HG03457 (cell line): ENCODE data around the gene S100A6.

Experiments used
- ATAC-seq: cut with Tn5 transposase; IDR thresholded peaks from one replicate; pipeline ENCODE4 v1.9.1; 2021; ENCODE audit warnings: moderate number of reproducible peaks; ENCODE audit not compliant: unreplicated experiment

The S100A6 gene

DNA sequence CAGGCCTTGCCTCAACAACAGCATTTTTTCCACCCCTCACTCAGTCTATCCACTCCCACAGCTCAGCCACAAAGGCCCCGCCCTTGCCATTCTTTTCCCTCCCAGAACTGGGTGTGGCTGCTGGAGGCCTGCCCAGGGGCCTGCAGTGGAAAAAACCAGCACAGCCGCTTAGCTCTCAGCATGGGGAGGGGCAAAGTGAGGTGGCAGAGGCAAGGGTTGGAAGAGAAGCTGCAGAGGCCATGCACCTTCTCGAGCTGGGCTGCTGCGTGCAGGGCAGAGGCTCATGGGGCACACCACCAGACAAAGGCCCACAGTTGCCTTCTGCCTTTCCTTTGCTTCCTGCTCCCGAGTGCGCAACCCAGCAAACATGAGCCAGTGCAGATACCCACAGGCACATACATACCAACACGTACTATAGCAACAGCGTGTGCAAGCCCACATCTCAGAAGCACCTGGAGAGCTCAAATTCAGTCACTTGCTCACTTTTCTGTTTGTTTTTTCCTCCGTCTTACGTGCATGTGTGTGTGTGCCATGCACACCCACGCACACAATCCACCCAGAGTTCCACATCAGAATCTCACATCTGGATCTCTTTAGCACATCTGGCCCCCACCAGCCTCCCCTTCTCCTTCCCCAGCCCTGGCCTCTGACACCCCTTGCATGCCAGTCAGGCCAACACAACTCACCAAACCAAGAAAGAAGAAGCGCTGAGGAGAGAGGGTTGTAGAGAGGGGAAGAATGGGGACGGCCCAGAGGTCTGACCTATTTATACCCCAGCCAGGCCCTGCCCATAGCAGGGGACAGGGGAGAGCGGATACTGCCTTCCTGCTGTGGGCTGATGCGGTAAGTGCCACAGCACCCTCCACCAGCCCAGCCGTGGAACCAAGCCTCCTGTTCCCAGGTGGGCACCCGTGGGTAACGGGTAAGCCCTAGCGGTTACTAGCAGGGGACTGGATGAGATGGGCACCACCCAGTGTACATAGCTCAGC lies 9.6 kb upstream of the S100A6 start, which contains the start of gene S100A4:
S100A4 (minus strand) TSS at position 740 of the 989 bp plus-strand sequence. CDS start 1,012 bp downstream, outside the sequence.
- ATAC-seq: no peak

- no peak for ATAC-seq
These were observed 8.8 kb upstream of the S100A6 start for GRCh38 chr1:153544453-153545066.

GRCh38 chr1:153543736-153544135 lies 7.9 kb upstream of the S100A6 start:
- ATAC-seq: no peak

DNA sequence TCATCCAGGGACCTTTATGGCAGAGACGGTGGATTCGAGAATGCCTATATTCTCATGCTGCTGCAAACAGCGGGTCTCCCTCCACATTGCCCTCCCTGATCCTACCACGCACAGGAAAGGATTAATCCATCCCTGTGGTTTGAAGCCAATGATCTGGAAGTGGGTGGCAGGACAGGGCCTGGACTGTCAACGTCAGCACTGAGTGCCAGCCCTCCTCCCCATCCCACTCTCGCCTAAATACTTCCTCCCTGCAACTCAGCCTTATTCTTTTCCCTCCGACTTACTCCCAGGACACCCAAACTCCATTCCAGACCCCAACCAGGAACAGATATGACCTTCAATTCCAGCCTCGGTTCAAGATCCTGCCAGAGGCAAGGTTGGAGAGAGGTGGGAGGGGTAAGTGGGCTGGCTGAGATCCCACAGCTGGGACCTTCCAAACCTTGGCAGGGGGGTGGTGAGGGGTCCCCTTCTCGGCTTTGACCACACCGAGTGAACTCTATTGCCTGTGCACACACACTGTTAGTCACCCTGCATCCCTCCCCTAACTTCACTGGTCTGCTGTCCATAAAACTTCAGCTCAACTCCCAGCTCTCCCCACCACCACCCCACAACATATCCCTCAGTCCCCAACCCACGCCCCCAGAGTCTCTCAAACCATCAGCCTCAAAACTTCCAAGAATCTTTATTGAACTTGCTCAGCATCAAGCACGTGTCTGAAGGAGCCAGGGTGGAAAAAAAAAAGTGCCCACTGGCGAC lies 7.3 kb upstream of the S100A6 start:
- no peak for ATAC-seq

DNA sequence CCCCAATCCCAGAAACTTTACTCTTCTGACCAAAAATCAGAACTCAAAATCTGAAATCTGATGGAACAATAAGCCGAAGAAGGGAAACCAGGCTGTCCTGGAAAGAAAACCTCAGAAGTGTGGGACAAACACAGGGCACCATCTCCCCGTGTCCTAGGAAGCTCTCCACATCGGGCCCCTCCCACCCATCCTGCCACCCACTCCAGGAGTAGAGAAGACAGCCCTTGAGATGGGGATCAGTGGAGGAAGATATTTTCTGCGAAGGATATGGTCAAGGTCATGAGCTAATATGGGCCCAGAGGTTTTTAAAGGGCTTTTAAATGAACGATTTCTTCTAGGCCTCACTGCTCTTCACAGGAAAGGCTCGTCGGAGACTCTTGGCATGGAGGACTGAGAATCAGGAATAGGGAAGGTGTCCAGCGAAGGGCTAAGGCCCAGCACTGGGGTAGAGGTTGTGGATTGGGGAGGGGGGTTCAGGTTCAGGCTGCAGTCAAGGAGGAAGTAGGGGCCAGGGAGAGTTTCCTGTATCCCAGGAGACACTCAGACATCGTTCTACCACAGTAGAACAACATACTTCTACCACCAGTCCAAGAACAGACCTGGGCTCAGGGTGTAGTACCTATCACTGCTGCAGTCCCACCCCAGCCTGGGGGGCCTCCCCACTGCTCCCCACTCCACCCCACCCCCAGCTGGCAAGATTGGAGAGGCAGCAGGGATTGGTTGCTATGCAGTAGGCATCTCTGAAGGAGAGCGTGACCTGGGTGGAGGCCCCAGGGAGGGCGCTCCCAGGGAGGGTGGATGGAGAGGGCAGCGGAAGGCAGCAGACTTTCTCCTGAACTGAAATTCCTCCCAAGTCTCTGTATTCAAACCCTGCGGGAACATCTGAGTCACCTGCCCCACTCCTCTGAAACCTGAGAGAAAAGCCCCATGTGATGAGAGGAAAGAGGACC lies 6.1 kb upstream of the S100A6 start:
- ATAC-seq: no peak

- ATAC-seq: no peak
These were observed 4.9 kb upstream of the S100A6 start, which contains the start of gene S100A5 for GRCh38 chr1:153540394-153541361. Gene S100A5 (minus strand): TSS chr1:153540934. CDS start chr1:153540191, 743 bp downstream.

GRCh38 chr1:153539395-153540093 lies 3.8 kb upstream of the S100A6 start:
- no peak for ATAC-seq

DNA sequence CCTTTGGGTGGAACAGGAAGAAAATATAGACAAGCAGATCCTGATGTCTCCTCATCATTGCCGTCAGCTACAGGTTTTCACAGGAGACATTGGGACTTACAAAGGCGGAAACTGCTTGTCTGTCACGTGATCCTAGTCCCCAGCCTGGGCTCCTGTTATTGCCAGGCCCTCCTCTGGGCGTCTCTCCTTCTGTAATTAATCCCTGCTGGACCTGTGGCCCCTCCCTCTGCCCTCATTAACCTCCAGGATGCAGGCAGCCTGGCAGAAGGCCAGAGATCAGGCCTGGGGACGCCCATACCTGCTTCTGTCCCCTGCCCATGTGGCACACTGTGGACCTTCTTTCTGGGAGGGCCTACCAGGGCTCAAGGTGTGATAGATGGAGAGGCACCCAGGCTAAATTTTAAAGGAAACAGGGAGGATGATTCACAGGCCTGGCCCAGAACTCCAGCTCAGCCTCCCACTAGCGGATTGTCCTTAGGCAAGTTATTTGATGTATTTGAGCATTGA lies 2.6 kb upstream of the S100A6 start:
- ATAC-seq: no peak

DNA sequence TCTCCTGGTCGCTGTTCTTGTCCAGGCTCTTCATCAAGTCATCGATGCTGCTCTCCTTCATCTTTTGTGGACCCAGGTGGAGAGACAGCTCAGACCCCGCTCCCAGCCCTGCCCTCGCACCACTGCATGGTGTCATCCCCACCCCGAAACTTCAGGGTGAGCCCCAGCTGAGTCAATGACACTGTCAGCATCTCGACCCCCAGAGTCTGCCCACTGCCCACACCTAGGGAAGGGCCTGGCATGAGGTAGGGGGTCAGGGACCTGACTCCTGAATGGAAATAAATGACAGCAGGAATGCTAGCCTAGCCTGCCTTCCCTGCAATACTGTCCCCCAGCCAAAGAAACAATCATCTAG lies 1.6 kb upstream of the S100A6 start:
- ATAC-seq: no peak

GRCh38 chr1:153536671-153537375 lies 1.0 kb upstream of the S100A6 start:
- ATAC-seq: no peak

DNA sequence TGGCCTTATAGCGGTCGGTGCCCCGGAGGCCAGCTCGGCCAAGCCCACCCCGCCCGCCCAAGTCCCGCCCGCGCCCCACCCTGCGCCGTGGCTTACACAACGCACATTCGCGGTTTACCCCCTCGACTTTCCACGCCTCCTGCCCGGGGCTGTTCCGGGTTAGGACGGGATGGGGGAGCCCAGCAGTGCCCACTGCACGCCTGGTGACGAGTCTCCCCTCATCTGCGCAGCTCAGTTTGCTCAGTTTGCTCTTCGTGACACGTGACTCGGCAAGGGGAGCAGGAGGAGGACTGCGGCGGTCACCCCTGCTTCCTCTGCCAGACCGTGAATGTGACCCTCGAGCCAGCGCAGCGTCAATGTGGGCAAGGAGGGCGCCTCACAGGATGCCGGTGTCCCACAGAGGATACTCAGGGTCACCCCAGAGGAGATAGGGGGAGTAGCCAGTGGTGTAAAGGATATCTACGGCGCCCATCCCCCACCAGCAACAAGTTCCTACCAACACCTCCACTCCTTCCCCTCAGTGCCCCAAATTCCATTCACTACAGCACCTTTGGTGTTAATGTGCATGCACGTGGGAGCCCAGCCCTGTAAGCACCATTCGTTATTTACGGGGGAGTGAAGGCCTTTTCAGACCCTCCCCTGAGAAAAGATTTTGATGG lies 350 bp upstream of the S100A6 start:
- no peak for ATAC-seq

DNA sequence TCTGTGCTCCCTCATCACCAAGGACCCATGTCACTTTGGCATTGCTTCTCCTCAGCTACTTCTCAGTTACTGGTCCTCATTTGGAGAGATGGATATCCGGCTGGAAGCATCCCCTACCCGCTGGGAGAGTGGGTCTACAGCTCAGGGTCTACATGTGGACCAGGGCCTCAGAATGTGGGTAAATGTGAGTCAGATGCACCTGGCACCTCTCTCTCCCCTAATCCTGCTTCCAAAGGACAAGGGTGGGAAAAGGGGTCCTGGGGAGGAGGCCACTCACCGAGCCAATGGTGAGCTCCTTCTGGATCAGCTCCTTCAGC lies 908 bp downstream of the S100A6 start:
- no peak for ATAC-seq

DNA sequence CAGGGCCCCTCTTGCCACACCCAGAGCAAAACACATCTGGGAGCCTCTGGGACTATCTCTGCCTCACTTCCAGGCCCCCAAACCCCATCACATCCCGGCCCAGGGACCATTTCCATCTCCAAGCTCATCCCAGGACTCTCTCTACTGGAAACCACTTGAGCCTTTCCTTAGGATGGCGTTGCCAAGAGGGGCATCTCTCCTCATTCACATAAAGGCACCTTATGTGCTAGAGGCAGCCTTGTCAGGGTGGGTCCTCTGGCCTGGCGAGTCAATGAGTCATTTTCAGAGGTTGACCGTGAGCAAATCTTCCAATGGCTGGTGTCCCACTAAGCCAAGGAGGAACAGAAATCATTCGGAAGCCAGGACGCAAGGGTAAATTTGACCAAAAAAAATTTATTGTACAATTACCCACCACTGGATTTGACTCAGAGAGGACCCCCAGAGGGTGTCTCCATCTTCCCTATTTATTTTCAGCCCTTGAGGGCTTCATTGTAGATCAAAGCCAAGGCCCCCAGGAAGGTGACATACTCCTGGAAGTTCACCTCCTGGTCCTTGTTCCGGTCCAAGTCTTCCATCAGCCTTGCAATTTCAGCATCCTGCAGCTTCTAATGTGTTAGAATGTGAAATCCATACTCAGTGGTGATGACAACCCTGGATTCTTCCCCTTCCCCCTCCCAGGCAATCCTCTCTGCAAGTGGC lies 1.4 kb downstream of the S100A6 start:
- ATAC-seq: no peak

DNA sequence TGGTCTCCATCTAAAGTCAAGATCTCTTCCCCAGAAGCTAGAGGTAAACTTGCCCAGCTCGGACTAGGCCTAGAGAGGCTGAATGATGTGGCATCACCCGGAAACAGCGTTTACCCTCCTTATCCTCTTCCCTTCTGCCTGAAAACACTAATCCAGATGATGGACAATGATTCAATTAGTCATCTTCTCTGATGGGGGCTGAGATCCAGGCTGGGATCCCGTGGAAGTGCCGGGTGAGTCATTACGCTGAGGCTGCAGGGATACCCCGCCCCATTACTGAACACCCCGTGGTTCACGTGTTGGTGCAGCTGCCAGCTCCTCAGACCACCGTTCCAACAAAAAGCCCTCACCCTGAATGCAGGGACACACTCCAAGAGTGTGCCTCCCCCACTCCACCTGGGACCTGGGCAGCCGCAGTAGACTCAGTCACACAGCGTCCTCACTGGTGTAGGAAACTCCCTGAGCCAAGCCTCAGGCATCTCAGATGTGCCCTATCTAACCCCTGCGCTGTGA lies 2.0 kb downstream of the S100A6 start:
- no peak for ATAC-seq

- ATAC-seq: no peak
These were observed 2.8 kb downstream of the S100A6 start for GRCh38 chr1:153532769-153533599.

DNA sequence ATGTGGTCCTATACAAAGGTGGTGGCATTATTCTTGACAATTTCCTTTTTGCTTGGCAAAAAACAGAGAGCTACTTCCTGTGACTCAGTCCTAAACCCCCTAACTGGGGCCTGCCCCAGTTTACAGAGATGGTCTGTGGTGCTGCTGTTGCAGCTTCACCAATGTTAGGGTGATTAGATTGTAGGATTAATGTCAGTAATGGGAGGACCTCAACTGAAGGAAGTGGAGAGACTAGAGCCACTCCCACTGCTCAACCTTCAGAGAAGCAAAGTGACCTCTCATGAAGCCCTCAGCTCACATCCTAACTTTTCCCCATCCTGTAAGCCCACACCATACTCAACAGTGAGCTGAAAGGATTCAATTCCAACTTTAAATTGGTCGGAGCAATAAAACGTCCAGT lies 3.6 kb downstream of the S100A6 start:
- ATAC-seq: no peak
